G401 (cell line): ENCODE results near the gene RBCK1. TPM values are rescaled to one million over a fixed set of nuclear protein-coding genes. Genes with fewer than 3 reads are reported as not detected.
"Not testable (repeated sequence)": the region's sequence is repeated elsewhere in the genome, so short reads cannot be mapped to it uniquely, and the experiment has no call there.

Experiments
- DNase-seq: peaks from one replicate; pipeline ENCODE4 v3.0.0-alpha.2; 2015; ENCODE audit warnings: low spot score
- in situ Hi-C: cut with HindIII; loops from 2 replicates; pipeline ENCODE4 v1.10.0; 2016; ENCODE audit warnings: low sequenced_read_pairs, mixed read lengths
- total RNA-seq: library from RNA; depleted of rRNA; stranded (reverse); fragments of >200 nt; shearing (Covaris generic); gene quantifications from 2 replicates; pipeline ENCODE4 v1.2.3, GENCODE V29; 2014

RBCK1 gene
- total RNA-seq, 1 experiment from 2014 or later = 58.5 TPM

DNA sequence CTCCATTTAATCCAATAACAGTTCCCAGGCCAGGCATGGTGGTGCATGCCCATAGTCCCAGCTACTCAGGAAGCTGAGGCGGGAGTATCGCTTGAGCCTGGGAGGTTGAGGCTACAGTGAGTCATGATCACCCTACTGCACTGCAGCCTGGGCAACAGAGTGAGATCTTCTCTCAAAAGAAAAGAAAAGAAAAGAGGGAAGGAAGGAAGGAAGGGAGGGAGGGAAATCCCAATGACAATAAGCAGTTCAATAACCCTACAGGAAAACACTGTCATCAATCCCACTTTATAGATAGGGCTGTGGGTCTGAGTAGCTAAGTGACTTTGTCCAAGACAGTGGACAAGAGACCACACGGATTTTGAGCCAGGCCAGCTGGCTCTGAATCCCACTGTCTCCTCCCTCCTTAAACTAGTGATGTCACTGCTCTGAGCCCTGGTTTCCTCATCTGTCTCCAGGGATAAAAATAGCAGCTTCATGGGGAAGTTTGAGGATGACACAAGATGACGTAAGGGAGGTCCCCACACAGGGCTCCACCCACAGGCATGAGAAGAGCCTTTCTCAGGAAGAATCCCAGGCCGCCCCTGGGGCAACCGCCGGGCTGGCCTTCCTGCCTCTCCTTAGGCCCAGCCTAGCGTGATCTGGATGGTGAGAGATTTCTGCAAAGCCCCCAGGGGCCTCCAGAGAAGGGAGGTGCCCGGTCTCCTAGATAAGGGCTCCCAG is 34.8 kb upstream of the RBCK1 start:
- no peak for DNase-seq
- in situ Hi-C loops = no loop called here

DNA sequence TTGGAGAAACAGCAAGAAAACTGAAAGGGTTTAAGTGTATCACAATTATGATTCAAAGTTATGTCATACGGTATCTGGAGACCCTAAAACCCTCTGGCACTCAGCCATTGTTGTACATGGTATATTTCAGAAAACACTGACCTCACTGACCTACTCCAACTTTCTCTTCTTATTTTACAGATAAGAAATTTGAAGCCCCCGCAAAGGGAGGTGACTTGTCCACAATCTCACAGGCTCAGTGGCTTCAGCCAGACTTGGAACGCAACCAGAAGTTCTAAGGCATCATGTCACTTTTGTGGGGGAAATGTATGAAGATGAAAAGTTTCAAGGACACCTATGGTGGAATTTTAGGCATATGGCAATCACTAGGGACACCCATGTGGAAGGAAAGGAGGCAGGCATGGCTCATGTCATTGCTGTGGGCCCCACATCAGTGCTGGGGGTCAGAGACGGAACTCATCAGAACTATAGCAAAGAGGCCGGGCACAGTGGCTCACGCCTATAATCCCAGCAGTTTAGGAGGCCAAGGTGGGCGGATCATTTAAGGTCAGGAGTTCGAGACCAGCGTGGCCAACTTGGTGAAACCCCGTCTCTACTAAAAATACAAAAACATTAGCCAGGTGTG is 32.7 kb upstream of the RBCK1 start:
- in situ Hi-C loops = no loop called here
- DNase-seq = no peak

DNA sequence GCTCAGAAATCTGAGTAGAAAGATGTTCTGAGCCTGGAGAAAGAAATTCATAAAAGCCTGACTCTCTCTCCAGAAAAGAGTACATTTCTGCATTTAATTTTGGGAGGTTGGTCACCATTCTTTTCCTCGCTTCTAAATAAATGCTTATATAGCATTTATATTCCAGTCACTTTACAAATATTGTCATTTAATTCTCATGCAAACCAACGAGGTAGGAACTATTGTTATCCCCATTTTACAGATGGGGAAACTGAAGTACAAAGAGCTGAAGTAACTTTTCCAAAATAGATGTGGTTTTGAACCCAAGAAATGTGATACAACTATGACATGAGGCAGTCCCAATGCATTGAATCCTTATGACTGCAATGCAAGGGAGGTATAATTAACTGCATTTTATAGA is 32.0 kb upstream of the RBCK1 start:
- in situ Hi-C loops = no loop called here
- DNase-seq = no peak

DNA sequence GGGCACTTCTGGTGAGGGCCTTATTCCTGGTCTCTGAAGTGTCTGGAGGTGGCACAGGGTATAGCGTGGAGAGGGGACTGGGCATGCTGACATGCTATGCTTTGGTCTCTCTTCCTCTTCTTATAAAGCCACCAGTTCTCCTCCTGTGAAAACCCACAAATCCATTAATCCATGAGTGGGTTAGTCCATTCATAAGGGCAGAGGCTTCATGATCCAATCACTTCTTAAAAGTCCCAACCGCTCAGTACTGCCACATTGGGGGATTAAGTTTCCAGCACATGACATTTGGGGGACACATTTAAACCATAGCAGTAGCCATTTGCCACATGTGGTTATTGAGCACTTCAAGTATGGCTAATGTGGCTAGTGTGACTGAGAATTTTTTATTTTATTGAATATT is 31.3 kb upstream of the RBCK1 start:
- in situ Hi-C loops = no loop called here
- no peak for DNase-seq

DNA sequence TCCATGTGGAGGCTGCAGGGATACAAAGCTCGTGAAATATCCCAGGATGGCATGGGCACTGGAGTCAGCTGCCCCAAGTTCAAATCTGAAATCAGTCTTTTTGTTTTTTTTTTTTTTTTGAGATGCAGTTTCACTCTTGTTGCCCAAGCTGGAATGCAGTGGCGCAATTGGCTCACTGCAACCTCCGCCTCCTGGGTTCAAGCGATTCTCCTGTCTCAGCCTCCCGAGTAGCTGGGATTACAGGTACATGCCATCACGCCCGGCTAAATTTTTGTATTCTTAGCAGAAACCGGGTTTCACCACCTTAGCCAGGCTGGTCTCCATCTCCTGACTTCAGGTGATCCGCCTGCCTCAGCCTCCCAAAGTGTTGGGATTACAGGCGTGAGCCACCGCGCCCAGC is 30.5 kb upstream of the RBCK1 start:
- DNase-seq, in situ Hi-C loops: not testable (repeated sequence)

DNA sequence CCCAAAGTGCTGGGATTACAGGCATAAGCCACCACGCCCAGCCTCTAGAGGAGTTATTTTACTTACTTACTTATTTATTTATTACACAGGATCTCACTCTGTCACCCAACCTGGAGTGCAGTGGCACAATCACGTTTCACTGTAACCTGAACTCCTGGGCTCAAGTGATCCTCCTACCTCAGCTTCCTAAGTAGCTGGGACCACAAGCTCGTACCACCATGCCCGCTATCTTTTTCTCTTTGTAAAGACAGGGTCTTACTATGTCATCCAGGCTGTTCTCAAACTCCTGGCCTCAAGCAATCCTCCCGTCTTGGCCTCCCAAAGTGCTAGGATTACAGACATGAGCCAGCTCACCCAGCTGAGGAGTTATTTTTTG is 29.1 kb upstream of the RBCK1 start:
- no peak for DNase-seq
- in situ Hi-C loops = no loop called here

DNA sequence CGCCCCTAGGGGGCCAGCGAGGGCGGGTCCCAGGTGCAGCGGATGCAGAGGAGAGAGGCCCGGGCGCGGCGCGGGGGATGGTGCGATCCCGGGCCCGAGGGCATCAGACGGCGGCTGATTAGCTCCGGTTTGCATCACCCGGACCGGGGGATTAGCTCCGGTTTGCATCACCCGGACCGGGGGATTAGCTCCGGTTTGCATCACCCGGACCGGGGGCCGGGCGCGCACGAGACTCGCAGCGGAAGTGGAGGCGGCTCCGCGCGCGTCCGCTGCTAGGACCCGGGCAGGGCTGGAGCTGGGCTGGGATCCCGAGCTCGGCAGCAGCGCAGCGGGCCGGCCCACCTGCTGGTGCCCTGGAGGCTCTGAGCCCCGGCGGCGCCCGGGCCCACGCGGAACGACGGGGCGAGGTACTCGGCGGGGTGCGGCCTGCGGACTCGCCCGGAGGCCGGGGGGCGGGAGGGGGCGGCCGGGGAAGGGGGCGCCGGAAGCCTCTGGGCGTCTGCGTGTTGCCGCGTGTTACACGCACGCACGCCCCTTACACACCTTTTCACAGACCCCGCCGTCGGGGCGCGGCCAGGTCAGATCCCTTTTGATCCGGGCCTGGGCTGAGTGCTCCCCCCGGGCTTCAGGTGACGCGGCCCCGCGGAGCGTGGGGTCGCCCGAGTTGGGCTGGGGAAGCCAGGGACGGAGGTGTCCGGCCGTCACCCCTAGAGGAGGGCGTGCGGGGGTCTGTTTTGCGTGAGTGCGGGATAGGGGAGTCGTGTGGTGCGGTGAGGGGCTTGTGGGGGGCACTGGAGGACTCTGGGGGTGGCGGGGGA is 27.1 kb upstream of the RBCK1 start:
- peak; percentile 46 for DNase-seq

DNA sequence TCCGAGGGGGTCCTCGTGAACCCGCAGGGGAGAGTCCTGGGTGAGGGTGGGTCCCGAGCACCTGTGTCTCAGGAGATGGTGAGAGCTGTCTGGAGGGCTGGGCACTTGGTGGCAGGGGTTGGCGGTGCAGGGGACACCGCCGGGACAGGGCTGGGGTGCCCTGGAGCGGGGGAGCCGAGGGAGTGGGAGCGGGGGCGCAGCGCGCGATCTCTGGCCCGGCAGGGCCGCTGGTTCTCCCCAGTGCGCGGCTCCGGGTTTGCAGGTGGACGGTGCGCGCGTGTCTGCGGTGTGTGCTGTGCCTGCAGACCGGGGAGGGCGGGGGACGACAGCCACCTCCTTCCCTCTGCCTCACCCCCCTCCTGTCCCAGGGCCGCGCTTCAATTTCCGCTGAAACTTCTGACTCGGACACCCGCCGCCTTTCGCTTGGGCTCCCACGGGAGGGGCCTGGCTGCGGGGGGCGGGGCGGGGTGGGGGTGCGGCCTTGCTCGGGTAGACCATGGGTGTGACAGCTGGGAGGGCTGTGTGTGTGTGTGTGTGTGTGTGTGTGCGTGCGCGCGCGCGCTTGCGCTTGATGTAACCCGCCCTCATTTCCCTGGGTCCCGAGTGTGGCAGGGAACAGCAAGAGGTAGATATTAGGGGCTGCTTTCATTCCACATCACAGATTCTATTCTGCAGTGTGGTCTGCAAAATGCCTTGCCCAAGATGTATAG is 26.4 kb upstream of the RBCK1 start:
- in situ Hi-C loops = no loop called here
- peak; percentile 78 for DNase-seq

More for the DNA sequence above, 27.1 kb upstream of the RBCK1 start:
- in situ Hi-C loops = no loop called here

DNA sequence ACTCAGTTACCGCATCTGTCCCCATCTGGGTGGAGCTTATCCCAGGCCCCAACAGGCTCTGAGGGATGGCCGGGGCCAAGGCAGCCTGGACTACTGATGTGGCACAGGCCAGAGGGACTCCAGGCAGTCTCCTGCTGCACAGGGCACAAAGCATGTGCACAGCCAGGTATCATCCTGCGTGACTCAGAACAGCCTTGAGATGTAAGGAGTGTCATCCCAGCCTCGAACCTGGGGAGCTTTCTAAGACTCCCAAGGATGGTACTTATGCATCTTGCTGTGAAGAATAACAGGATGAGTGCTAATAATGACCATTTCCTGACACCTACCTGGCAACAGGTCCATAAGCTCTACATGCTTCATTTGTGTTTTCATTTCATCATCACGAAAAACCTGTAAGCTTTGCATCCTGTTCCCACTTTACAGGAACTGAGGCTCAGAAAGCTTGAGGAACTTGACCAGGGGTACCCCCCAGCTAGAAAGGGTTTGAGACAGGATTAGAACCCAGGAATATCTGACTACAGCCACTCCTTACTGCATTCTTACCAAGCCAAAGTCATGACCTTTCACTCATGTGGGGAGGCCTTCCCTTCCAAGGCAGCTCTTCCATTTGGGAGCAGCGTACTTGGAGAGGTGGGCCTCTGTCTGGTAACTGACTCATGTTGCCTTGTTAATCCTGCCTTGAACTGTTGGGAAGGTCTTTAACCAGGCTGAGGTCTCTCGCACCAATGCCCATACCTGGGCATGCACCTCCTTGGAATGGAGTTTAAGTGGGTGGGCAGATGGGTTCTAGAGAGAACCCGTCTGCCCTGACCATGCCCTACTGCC is 25.6 kb upstream of the RBCK1 start:
- no peak for DNase-seq
- in situ Hi-C loops = no loop called here

DNA sequence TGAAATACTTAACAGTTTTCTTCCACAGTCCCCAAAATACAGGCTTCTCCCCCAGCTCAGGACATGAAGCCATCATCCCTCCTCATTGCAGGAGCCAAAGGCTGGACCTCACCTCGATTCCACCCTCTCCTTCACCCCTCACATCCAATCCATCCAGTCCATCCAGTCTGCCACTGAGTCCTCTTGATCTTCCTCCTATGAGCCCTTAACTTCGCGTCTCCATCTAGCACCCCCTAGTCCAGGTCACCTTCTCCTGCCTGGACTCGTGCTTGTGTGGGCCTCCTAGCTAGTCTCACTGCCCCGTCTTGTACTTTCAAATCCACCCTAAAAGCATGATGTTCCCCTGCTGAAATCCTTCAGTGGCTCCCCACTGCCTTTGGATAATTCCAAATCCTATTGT is 24.2 kb upstream of the RBCK1 start:
- no peak for DNase-seq
- in situ Hi-C loops = no loop called here

DNA sequence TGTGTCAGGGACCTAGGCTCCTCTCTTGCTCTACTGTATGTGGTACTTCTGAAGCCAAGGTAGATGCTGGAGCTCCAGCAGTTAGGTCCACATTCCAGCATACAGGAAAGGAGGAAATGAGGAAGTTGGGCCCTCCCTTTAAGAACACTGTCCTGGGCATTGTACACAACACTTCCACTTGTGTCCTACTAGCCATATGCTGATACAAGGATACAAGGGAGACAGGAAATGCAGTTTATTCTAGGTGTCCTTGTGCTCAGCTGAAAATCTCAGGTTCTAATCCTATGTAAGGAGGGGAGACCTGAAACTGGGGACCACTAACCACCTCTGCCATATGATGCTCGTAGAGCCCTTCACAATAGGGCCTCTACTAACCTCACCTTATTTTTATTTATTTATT is 23.4 kb upstream of the RBCK1 start:
- in situ Hi-C loops = no loop called here

DNA sequence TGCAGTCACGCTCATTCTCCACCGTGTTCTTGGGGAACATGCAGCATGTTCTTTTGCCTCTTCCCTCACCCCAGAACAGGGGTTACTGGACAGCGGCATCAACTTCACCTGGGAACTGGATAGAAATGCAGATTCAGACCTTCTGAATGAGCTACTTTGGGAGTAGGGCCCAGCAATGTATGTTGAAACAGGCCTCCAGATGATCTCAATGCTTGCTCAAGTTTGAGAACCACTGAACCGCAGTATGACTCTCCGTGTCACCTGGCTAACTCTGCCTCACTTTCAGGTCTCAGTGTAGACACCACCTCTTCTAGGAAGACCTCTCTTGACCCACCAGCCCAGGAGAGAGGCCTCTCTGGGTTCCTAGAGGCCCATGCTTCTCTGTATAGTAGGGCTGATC is 22.7 kb upstream of the RBCK1 start:
- in situ Hi-C loops = no loop called here
- DNase-seq = no peak

More for the DNA sequence above, 23.4 kb upstream of the RBCK1 start:
- no peak for DNase-seq

DNA sequence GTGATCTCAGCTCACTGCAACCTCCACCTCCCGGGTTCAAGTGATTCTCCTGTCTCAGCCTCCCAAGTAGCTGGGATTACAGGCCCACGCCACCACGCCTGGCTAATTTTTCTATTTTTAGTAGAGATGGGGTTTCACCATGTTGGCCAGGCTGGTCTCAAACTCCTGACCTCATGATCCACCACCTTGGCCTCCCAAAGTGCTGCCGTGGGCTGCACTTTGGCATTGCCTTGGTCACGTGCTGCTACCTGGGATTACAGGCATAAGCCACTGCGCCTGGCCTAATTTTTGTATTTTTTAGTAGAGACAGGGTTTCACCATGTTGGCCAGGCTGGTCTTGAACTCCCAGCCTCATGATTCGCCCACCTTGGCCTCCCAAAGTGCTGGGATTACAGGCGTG is 21.5 kb upstream of the RBCK1 start:
- in situ Hi-C loops, DNase-seq: not testable (repeated sequence)

DNA sequence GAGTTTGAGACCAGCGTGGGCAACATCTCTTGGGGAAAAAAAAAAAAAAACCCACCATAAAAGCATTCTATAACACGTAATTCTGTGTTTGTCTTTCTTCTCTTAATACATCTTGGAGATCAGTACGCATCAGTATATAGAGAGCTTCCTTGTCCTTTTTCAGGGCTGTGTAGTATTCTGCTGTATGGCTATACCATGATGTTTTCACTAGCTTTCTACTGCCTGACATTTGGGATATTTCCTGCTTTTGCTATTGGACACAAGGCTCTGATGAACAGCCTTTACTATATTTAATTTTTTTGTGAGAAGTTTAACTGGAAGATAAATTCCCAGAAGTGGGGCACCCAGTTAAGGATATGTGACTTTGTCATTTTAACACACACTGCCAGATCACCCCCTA is 20.6 kb upstream of the RBCK1 start:
- no peak for DNase-seq
- in situ Hi-C loops = no loop called here

DNA sequence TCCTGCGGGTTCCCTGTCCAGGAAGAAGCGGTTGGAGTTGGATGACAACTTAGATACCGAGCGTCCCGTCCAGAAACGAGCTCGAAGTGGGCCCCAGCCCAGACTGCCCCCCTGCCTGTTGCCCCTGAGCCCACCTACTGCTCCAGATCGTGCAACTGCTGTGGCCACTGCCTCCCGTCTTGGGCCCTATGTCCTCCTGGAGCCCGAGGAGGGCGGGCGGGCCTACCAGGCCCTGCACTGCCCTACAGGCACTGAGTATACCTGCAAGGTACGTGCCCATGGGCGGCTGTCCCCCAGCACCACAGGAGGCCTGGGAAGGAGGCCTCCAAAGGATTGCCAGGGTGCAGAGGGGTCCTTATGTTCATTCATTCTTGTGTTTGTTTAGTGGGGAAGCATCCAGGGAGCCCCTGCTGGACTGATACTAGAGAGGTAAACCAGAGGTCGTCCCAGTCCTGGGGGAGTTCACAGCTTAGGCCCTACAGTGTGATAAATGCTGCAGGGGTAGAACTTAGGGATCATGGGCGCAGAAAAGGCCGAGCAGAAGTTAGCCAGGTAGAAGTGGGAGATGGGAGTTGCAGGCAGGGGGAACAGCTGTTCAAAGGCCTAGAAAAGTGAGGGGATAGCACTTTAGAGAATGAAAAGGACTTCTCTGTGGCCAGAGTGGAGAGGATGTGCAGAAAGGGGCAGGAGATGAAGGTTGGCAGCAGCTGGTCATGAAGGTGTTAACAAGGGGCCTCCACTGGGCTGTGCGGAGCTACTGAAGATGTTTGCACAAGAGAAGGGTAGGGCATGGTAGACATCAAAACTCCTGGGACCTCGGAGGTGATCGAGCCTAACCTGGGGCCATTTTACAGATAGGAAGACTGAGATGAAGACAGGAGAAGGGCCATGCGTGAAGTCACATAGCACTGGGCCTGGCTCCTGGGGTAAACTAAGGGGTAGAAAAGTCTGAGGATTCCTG is 19.8 kb upstream of the RBCK1 start:
- no peak for DNase-seq
- in situ Hi-C loops = no loop called here

DNA sequence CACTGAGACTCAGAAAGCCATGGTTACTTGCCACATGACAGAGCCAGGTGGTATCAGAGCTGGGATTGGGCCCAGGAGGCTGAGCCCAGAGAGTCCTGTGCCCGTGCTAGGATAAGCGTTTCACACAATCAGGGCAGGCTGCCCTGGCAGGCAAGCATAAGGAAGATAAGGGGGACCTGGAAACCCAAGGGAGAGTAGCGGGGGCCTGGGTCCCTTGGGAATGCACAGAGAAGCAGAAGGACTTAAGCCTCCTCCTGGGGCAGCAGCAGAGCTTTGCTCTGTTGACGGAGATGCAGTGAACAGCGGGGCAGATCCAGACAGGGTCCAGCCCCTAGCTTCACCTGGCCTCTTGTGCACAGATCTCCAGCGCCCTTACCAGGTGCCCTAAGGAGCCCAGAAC is 18.9 kb upstream of the RBCK1 start:
- no peak for DNase-seq
- in situ Hi-C loops = no loop called here

DNA sequence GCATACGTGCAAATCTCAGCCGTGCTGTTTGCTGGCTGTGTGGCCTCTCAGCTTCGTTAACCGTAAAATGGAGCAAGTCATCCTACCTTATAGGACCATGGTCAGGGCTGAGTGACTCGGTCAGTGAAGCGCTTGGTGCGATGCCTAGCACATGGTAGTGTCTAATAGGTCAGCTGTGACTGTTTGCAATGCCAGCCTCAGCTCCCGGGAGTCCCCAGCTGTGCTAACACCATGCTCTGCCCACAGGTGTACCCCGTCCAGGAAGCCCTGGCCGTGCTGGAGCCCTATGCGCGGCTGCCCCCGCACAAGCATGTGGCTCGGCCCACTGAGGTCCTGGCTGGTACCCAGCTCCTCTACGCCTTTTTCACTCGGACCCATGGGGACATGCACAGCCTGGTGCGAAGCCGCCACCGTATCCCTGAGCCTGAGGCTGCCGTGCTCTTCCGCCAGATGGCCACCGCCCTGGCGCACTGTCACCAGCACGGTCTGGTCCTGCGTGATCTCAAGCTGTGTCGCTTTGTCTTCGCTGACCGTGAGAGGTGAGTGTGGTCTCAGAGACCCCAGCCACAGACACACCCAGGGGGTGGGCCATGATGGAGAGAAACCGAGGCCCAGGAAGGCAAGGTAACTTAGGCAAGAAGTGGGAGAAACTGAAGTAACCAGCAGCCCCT is 16.9 kb upstream of the RBCK1 start:
- in situ Hi-C loops = no loop called here
- DNase-seq = no peak
